ENCODE measurements around the gene CETN1. TPM values are rescaled to one million over a fixed set of nuclear protein-coding genes. Genes with fewer than 3 reads are reported as not detected.

Gene CETN1
- total and polyA plus RNA-seq, 2 donors, result not detected

- DNase-seq (ENCODE audit: extremely low spot score), result no peak
- H3K4me3 ChIP-seq (ENCODE audit: low read depth, low read length), result no peak overlapping the region
- no peaks in the 10 kb centered on the region for H3K4me1 ChIP-seq (ENCODE audit: insufficient read depth)
- 39% methylated on average over 7 of the region's 7 CpGs for WGBS
- no peaks in the 10 kb centered on the region for H3K36me3 ChIP-seq (ENCODE audit: insufficient read depth)
- H3K27ac ChIP-seq (ENCODE audit: low read depth), result no peak overlapping the region
Observed at GRCh38 chr18:621291-622043, 41.3 kb downstream of the CETN1 start.

- 74% methylated on average over 6 of the region's 6 CpGs for WGBS
- H3K36me3 ChIP-seq (ENCODE audit: insufficient read depth), result no peaks in the 10 kb centered on the region
- DNase-seq (ENCODE audit: extremely low spot score), result no peak
- no peak overlapping the region for H3K27ac ChIP-seq (ENCODE audit: low read depth)
- H3K4me1 ChIP-seq (ENCODE audit: insufficient read depth), result no peaks in the 10 kb centered on the region
- H3K4me3 ChIP-seq (ENCODE audit: low read depth, low read length), result no peak overlapping the region
Observed at GRCh38 chr18:622289-622688, 42.1 kb downstream of the CETN1 start.

GRCh38 chr18:623761-624620, 43.8 kb downstream of the CETN1 start:
- 58% methylated on average over 11 of the region's 11 CpGs for WGBS
- H3K4me3 ChIP-seq (ENCODE audit: low read depth, low read length), result no peak overlapping the region
- H3K36me3 ChIP-seq (ENCODE audit: insufficient read depth), result no peaks in the 10 kb centered on the region
- H3K27ac ChIP-seq (ENCODE audit: low read depth), result no peak overlapping the region
- H3K4me1 ChIP-seq (ENCODE audit: insufficient read depth), result no peaks in the 10 kb centered on the region
- no peak for DNase-seq (ENCODE audit: extremely low spot score)

GRCh38 chr18:627231-627630, 47.1 kb downstream of the CETN1 start:
- H3K27ac ChIP-seq (ENCODE audit: low read depth), result no peak overlapping the region
- 47% methylated on average over 2 of the region's 2 CpGs for WGBS
- no peaks in the 10 kb centered on the region for H3K4me1 ChIP-seq (ENCODE audit: insufficient read depth)
- DNase-seq (ENCODE audit: extremely low spot score), result no peak
- H3K4me3 ChIP-seq (ENCODE audit: low read depth, low read length), result no peak overlapping the region
- H3K36me3 ChIP-seq (ENCODE audit: insufficient read depth), result no peaks in the 10 kb centered on the region

GRCh38 chr18:629269-630150, 49.3 kb downstream of the CETN1 start:
- no peak for DNase-seq (ENCODE audit: extremely low spot score)
- H3K36me3 ChIP-seq (ENCODE audit: insufficient read depth), result no peaks in the 10 kb centered on the region
- no peak overlapping the region for H3K27ac ChIP-seq (ENCODE audit: low read depth)
- 81% methylated on average over 6 of the region's 6 CpGs for WGBS
- no peaks in the 10 kb centered on the region for H3K4me1 ChIP-seq (ENCODE audit: insufficient read depth)
- no peak overlapping the region for H3K4me3 ChIP-seq (ENCODE audit: low read depth, low read length)

- DNase-seq (ENCODE audit: extremely low spot score), result no peak
- Histone ChIP-seq H3K4me3 (ENCODE audit: low read depth, low read length) (no peak overlapping the region), H3K27ac (ENCODE audit: low read depth) (no peak overlapping the region), H3K36me3 (ENCODE audit: insufficient read depth) (no peaks in the 10 kb centered on the region), H3K4me1 (ENCODE audit: insufficient read depth) (no peaks in the 10 kb centered on the region)
Observed at GRCh38 chr18:631560-631959, 51.4 kb downstream of the CETN1 start.

Other genes with a start within 250 kb of the CETN1 start
- gene COLEC12, start 79.7 kb upstream of the CETN1 start, total RNA-seq, result 92.7 TPM
- gene COLEC12, start 79.7 kb upstream of the CETN1 start, polyA plus RNA-seq, result 31.9 TPM
- 3.2 TPM for gene CLUL1, start 16.6 kb downstream of the CETN1 start, total RNA-seq
- 0.15 TPM for gene CLUL1, start 16.6 kb downstream of the CETN1 start, polyA plus RNA-seq
- 31.4 TPM for gene TYMS, start 77.3 kb downstream of the CETN1 start, total RNA-seq
- 2.2 TPM for gene TYMS, start 77.3 kb downstream of the CETN1 start, polyA plus RNA-seq
- gene ENOSF1, start 132.2 kb downstream of the CETN1 start, total RNA-seq, result 53.0 TPM
- 26.3 TPM for gene ENOSF1, start 132.2 kb downstream of the CETN1 start, polyA plus RNA-seq
- 70.2 TPM for gene YES1, start 231.9 kb downstream of the CETN1 start, total RNA-seq
- gene YES1, start 231.9 kb downstream of the CETN1 start, polyA plus RNA-seq, result 23.1 TPM